SU-DHL-6 (cell line): ENCODE results near the gene ZFX.

Experiments
- H2AFZ ChIP-seq: fragments of 200-600 bp; sonication (generic); 2 replicates; pipeline ENCODE4 v1.6.1; 2014; ENCODE audit warnings: low read depth, mild to moderate bottlenecking, moderate library complexity, mixed read lengths, antibody characterized with exemption, low read length; ENCODE audit not compliant: severe bottlenecking
- H3F3A ChIP-seq: fragments of 200-600 bp; shearing (Covaris generic); 2 replicates; pipeline ENCODE4 v1.6.0; 2016; ENCODE audit warnings: antibody characterized with exemption, mild to moderate bottlenecking; ENCODE audit not compliant: insufficient read depth
- H3K27ac ChIP-seq: fragments of 200-600 bp; sonication (generic); 2 replicates; pipeline ENCODE4 v1.5.1; 2016; ENCODE audit warnings: low read depth, mild to moderate bottlenecking, low read length, moderate library complexity, mixed read lengths
- H3K27me3 ChIP-seq: fragments of 200-600 bp; sonication (generic), shearing (Covaris generic); 2 replicates; pipeline ENCODE4 v1.6.0; 2014; ENCODE audit warnings: mild to moderate bottlenecking, low read length
- H3K36me3 ChIP-seq: fragments of 200-600 bp; sonication (generic); 2 replicates; pipeline ENCODE4 v1.6.1; 2014; ENCODE audit warnings: mild to moderate bottlenecking, low read length, mixed read lengths
- H3K4me2 ChIP-seq: fragments of 300-600, 200-600 bp; shearing (Covaris generic), sonication (generic); 2 replicates; pipeline ENCODE4 v1.6.0; 2014; ENCODE audit warnings: low read length, low read depth, mild to moderate bottlenecking; ENCODE audit not compliant: poor library complexity, severe bottlenecking
- H3K4me3 ChIP-seq: fragments of 200-600 bp; sonication (generic); 2 replicates; pipeline ENCODE4 v1.5.1; 2014; ENCODE audit warnings: antibody characterized with exemption, low read length, mild to moderate bottlenecking, mixed read lengths; ENCODE audit not compliant: insufficient read depth, poor library complexity, severe bottlenecking
- H3K79me2 ChIP-seq: fragments of 200-600 bp; sonication (generic); 2 replicates; pipeline ENCODE4 v1.6.1; 2014; ENCODE audit warnings: mild to moderate bottlenecking, low read length, moderate library complexity; ENCODE audit not compliant: insufficient read depth
- H3K9ac ChIP-seq: fragments of 200-600 bp; sonication (generic); 2 replicates; pipeline ENCODE4 v1.7.0; 2014; ENCODE audit warnings: mild to moderate bottlenecking, low read length
- H3K9me2 ChIP-seq: fragments of 200-600 bp; sonication (generic); replicated peaks from 2 replicates; pipeline ENCODE4 v1.6.1; 2014; ENCODE audit warnings: low read length; ENCODE audit not compliant: insufficient read depth
- H3K9me3 ChIP-seq: fragments of 200-600 bp; sonication (generic); 2 replicates; pipeline ENCODE4 v1.6.1; 2014; ENCODE audit warnings: low read length, mixed read lengths; ENCODE audit not compliant: insufficient read depth
- H4K20me1 ChIP-seq: fragments of 200-600 bp; sonication (generic); 2 replicates; pipeline ENCODE4 v1.6.1; 2014; ENCODE audit warnings: low read depth, mild to moderate bottlenecking, antibody characterized with exemption, low read length, moderate library complexity, mixed read lengths
- EZH2phosphoT487 ChIP-seq: fragments of 200-600 bp; sonication (generic), shearing (Covaris generic); conservative IDR thresholded peaks from 2 replicates; pipeline ENCODE4 v1.6.1; 2018; ENCODE audit warnings: mild to moderate bottlenecking, antibody characterized with exemption, low read length, moderate library complexity, mixed read lengths
- TF ChIP-seq, protein P1 (sequence below): fragments of 200-600 bp; sonication (generic); IDR thresholded peaks from one replicate; pipeline ENCODE4 v1.5.1; 2017; ENCODE audit warnings: antibody characterized with exemption, mild to moderate bottlenecking, low read length, moderate library complexity; ENCODE audit not compliant: insufficient read depth, poor library complexity, severe bottlenecking

The ZFX gene

DNA sequence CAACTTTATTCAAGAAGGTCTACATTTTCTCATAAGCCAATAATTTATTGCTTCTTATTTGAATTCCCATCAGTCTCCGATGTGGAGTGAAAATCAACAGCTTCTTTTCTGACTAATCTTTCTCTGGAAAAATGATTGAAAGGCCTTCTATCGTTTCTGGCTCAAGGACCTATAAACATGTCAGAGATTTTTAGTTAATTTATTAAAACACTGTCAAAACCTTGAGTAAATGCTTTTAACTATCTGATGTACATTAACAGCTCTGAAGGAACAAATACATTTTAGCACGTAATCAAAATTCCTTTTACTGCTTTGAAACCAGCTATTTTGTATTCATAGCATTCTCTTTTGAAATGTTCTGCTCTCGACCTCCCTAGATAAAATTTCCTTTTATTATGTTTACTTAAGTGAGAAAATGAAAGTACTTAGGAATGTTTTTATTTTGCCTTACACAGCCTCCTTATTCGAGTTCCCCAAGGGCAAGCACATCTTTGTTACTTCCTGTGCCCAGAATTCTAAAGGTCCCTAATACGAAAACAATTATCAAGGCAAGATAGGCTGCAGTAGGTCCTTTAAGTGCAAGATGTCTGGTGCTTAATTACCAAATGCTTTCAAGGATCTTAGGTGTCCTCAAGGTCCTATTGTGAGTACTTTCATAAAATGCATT is 3.1 kb upstream of the ZFX start:
- Histone ChIP-seq H2AFZ (no peak overlapping the region), H4K20me1 (no peaks in the 10 kb centered on the region; the same call in 1 of the 2 replicates), H3K9ac (no peak overlapping the region), H3F3A (peaks cover 10% of the 10 kb centered on the region; the same call in 1 of the 2 replicates), H3K9me2 (no peaks in the 10 kb centered on the region), H3K4me3 (no peak overlapping the region), H3K4me2 (no peak overlapping the region), H3K79me2 (peaks cover 11% of the 10 kb centered on the region), H3K36me3 (no peaks in the 10 kb centered on the region), H3K9me3 (no peaks in the 10 kb centered on the region), H3K27me3 (no peaks in the 10 kb centered on the region), H3K27ac (no peak overlapping the region)
- no peak for TF ChIP-seq EZH2phosphoT487
- TF ChIP-seq, protein P1, sequence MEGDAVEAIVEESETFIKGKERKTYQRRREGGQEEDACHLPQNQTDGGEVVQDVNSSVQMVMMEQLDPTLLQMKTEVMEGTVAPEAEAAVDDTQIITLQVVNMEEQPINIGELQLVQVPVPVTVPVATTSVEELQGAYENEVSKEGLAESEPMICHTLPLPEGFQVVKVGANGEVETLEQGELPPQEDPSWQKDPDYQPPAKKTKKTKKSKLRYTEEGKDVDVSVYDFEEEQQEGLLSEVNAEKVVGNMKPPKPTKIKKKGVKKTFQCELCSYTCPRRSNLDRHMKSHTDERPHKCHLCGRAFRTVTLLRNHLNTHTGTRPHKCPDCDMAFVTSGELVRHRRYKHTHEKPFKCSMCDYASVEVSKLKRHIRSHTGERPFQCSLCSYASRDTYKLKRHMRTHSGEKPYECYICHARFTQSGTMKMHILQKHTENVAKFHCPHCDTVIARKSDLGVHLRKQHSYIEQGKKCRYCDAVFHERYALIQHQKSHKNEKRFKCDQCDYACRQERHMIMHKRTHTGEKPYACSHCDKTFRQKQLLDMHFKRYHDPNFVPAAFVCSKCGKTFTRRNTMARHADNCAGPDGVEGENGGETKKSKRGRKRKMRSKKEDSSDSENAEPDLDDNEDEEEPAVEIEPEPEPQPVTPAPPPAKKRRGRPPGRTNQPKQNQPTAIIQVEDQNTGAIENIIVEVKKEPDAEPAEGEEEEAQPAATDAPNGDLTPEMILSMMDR, result no peak

DNA sequence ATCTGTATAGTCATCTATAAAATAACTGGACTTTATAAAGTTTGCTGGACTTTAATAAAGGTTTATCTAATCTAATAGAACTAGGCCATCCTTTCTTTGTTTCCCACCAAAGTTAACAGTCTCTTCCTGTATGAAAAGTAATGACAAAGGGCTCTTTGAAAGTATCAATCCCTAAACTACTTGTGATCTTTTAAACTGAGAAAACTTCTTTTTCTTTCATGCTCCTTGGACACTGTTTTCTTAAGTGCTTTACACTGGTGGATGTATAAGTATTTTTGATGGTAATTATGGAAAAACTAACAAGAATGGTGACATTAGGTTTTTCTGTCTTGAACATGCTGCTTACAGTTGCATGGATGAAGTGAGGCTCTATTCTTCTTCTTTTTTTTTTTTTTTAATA is 2.4 kb upstream of the ZFX start:
- Histone ChIP-seq H3K4me3 (no peak overlapping the region), H3K36me3 (no peaks in the 10 kb centered on the region), H3K79me2 (peaks cover 18% of the 10 kb centered on the region), H3K27me3 (no peaks in the 10 kb centered on the region), H3K9me3 (no peaks in the 10 kb centered on the region), H3K4me2 (no peak overlapping the region), H3K27ac (no peak overlapping the region), H4K20me1 (peaks cover 3% of the 10 kb centered on the region; the same call in 1 of the 2 replicates), H3F3A (peaks cover 10% of the 10 kb centered on the region; the same call in 1 of the 2 replicates), H3K9me2 (no peaks in the 10 kb centered on the region), H2AFZ (no peak overlapping the region), H3K9ac (no peak overlapping the region)
- TF ChIP-seq, protein P1, result no peak
- TF ChIP-seq EZH2phosphoT487, result no peak

DNA sequence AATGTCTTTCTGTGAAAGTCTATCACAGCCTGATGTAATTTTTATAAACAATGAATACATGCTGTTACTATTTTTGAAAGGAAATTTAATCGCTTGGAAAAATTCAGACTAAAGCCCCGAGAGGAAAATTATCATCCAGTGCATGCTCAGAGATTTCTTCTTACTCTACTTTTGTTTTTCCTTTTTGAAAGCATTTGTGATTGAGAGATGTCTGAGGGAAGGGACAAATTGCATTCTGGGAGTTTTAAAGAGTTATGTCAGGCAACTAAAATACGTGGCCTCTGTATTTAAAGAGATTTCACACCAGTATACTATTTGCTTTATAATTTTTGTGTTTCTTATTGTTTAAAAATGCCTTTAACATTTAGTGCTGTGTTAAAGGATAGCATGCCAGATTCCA is 1.4 kb upstream of the ZFX start:
- peak overlapping the region; percentile 78 for H3K9ac ChIP-seq
- H3K27me3 ChIP-seq, result no peaks in the 10 kb centered on the region
- no peak overlapping the region; the same call in 1 of the 2 replicates for H3K27ac ChIP-seq
- H3F3A ChIP-seq, result peaks cover 10% of the 10 kb centered on the region; the same call in 1 of the 2 replicates
- peak overlapping the region; percentile 74 for H2AFZ ChIP-seq
- H3K4me2 ChIP-seq, result peak overlapping the region; percentile 74
- H3K4me3 ChIP-seq, result no peak overlapping the region
- H3K36me3 ChIP-seq, result no peaks in the 10 kb centered on the region
- TF ChIP-seq, protein P1, result no peak
- no peak for TF ChIP-seq EZH2phosphoT487
- H3K9me2 ChIP-seq, result no peaks in the 10 kb centered on the region
- peaks cover 3% of the 10 kb centered on the region; the same call in 1 of the 2 replicates for H4K20me1 ChIP-seq
- H3K79me2 ChIP-seq, result peaks cover 28% of the 10 kb centered on the region
- H3K9me3 ChIP-seq, result no peaks in the 10 kb centered on the region
